Measurements from ENCODE around the gene RTL1.

The RTL1 gene

GRCh38 chr14:100839315-100839585, 64.3 kb downstream of the RTL1 start:
- no peak for TF ChIP-seq CTCF (conservative IDR thresholded peaks at IDR 0.05; ENCODE audit: low read depth, low read length)
- no peaks in the 10 kb centered on the region for H3K79me2 ChIP-seq (ENCODE audit: insufficient read depth, low read depth)
- peaks cover 36% of the 10 kb centered on the region; the same call in 1 of the 2 replicates for H3K27me3 ChIP-seq (ENCODE audit: insufficient read depth, low read depth)
- H3K4me2 ChIP-seq = no peak overlapping the region
- no peaks in the 10 kb centered on the region for H3K4me1 ChIP-seq (ENCODE audit: low read depth, poor library complexity, severe bottlenecking)
- H2AFZ ChIP-seq (ENCODE audit: low read depth) = no peak overlapping the region
- H3K27ac ChIP-seq = no peak overlapping the region
- no peak overlapping the region for H3K4me3 ChIP-seq (IDR thresholded peaks at IDR 0.05; ENCODE audit: insufficient read depth, low read depth, low read length)
- H3K36me3 ChIP-seq (ENCODE audit: insufficient read depth) = no peaks in the 10 kb centered on the region
- no peaks in the 10 kb centered on the region for H4K20me1 ChIP-seq (ENCODE audit: insufficient read depth)
- no peak overlapping the region for H3K9ac ChIP-seq

- peaks cover 37% of the 10 kb centered on the region; the same call in 1 of the 2 replicates for H3K27me3 ChIP-seq (ENCODE audit: insufficient read depth, low read depth)
- H3K79me2 ChIP-seq (ENCODE audit: insufficient read depth, low read depth) = no peaks in the 10 kb centered on the region
- no peak overlapping the region for H2AFZ ChIP-seq (ENCODE audit: low read depth)
- TF ChIP-seq CTCF (conservative IDR thresholded peaks at IDR 0.05; ENCODE audit: low read depth, low read length) = no peak
- no peak overlapping the region for H3K9ac ChIP-seq
- H3K4me1 ChIP-seq (ENCODE audit: low read depth, poor library complexity, severe bottlenecking) = no peaks in the 10 kb centered on the region
- H3K4me3 ChIP-seq (IDR thresholded peaks at IDR 0.05; ENCODE audit: insufficient read depth, low read depth, low read length) = no peak overlapping the region
- H3K4me2 ChIP-seq = no peak overlapping the region
- no peak overlapping the region for H3K27ac ChIP-seq
- H4K20me1 ChIP-seq (ENCODE audit: insufficient read depth) = no peaks in the 10 kb centered on the region
- no peaks in the 10 kb centered on the region for H3K36me3 ChIP-seq (ENCODE audit: insufficient read depth)
Measured at GRCh38 chr14:100838493-100839314, 64.8 kb downstream of the RTL1 start.

- H3K36me3 ChIP-seq (ENCODE audit: insufficient read depth) = no peaks in the 10 kb centered on the region
- H3K27me3 ChIP-seq (ENCODE audit: insufficient read depth, low read depth) = peaks cover 35% of the 10 kb centered on the region; the same call in 1 of the 2 replicates
- no peak for TF ChIP-seq CTCF (conservative IDR thresholded peaks at IDR 0.05; ENCODE audit: low read depth, low read length)
- no peak overlapping the region for H2AFZ ChIP-seq (ENCODE audit: low read depth)
- H3K9ac ChIP-seq = no peak overlapping the region
- no peak overlapping the region for H3K27ac ChIP-seq
- no peak overlapping the region for H3K4me3 ChIP-seq (IDR thresholded peaks at IDR 0.05; ENCODE audit: insufficient read depth, low read depth, low read length)
- no peaks in the 10 kb centered on the region for H4K20me1 ChIP-seq (ENCODE audit: insufficient read depth)
- H3K79me2 ChIP-seq (ENCODE audit: insufficient read depth, low read depth) = no peaks in the 10 kb centered on the region
- no peak overlapping the region for H3K4me2 ChIP-seq
- H3K4me1 ChIP-seq (ENCODE audit: low read depth, poor library complexity, severe bottlenecking) = no peaks in the 10 kb centered on the region
Measured at GRCh38 chr14:100837805-100838350, 65.6 kb downstream of the RTL1 start.

- no peaks in the 10 kb centered on the region for H3K4me1 ChIP-seq (ENCODE audit: low read depth, poor library complexity, severe bottlenecking)
- no peaks in the 10 kb centered on the region for H4K20me1 ChIP-seq (ENCODE audit: insufficient read depth)
- H3K36me3 ChIP-seq (ENCODE audit: insufficient read depth) = no peaks in the 10 kb centered on the region
Measured at GRCh38 chr14:100836941-100837804, 66.3 kb downstream of the RTL1 start.

More at GRCh38 chr14:100836941-100837804, 66.3 kb downstream of the RTL1 start:
- no peak for TF ChIP-seq CTCF (conservative IDR thresholded peaks at IDR 0.05; ENCODE audit: low read depth, low read length)
- Histone ChIP-seq H3K9ac (no peak overlapping the region), H3K27ac (no peak overlapping the region), H3K79me2 (ENCODE audit: insufficient read depth, low read depth) (no peaks in the 10 kb centered on the region), H2AFZ (ENCODE audit: low read depth) (no peak overlapping the region), H3K4me3 (IDR thresholded peaks at IDR 0.05; ENCODE audit: insufficient read depth, low read depth, low read length) (no peak overlapping the region), H3K27me3 (ENCODE audit: insufficient read depth, low read depth) (peaks cover 30% of the 10 kb centered on the region; the same call in 1 of the 2 replicates), H3K4me2 (no peak overlapping the region)

Measured in KMS-11 (cell line).